ENCODE measurements around the gene SLC39A9. TPM values are rescaled to one million over a fixed set of nuclear protein-coding genes. Genes with fewer than 3 reads are reported as not detected.
"Not testable (repeated sequence)": the region's sequence is repeated elsewhere in the genome, so short reads cannot be mapped to it uniquely, and the experiment has no call there.

The SLC39A9 gene
- total RNA-seq, 1 donor from 2014 or later = 16.2 TPM

DNA sequence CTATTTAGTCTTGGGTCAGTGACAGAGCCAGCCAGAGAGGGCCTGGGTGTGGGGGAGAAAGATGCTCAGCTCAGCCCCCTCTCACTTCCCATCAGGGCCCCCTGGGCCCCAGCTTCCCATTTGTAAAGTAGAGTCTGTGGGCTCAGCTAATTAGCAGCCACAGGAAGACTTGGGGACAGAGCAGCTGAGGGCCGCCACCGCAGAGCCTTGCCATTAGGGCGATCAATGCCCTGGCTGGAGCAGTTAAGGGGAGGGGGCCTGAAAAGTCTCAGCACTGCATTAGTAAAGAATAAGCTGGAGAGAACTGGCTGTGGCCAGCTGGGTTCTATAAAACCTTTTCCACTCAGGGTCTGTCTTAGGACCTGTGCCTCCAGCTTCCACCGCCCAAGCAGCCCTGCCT lies 88.7 kb downstream of the SLC39A9 start:
- no peak for DNase-seq
- no peak for ATAC-seq (ENCODE audit: poor library complexity)
- intact Hi-C loops (cut with DNase I) = no loop called here

DNA sequence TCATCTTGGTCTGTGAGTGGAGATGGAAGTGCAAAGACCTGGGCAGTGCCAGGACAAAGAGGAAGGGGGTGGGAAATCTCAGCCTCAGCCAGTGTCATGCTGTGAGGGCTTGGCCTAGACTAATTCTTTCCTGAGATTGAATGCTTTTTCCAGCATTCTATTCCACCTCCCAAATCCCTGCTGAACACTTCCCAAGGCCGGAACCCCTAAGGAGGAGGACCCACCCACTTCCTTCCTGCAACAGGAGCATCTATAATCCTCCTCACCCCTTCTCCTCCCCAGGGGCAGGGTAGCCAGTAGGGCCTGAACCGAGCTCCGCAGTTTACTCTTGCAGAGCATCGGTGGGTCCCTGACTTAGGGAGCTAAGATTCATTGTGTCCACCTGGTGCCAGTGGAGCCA lies 89.3 kb downstream of the SLC39A9 start:
- ATAC-seq (ENCODE audit: poor library complexity) (no peak), DNase-seq (no peak)
- intact Hi-C loops (cut with DNase I) = no loop called here

DNA sequence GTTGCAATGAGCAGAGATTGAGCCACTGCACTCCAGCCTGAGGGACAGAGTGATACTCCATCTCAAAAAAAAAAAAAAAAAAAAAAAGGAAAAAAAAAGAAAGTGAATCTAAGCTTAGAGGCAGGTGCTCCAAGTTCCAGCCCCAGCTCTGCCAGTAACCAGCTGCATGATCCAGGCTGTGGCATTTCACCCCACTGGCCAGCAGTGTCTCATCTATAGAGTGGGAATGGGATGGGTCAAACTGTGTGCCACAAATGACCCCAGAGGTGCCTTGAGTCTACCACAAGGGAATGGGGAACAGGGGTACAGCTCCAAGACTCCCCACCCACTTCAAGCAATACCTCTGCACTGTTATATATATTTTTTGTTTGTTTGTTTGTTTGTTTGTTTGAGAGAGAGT lies 91.0 kb downstream of the SLC39A9 start:
- DNase-seq (no peak), ATAC-seq (ENCODE audit: poor library complexity) (no peak)
- intact Hi-C loops (cut with DNase I) = no loop called here

DNA sequence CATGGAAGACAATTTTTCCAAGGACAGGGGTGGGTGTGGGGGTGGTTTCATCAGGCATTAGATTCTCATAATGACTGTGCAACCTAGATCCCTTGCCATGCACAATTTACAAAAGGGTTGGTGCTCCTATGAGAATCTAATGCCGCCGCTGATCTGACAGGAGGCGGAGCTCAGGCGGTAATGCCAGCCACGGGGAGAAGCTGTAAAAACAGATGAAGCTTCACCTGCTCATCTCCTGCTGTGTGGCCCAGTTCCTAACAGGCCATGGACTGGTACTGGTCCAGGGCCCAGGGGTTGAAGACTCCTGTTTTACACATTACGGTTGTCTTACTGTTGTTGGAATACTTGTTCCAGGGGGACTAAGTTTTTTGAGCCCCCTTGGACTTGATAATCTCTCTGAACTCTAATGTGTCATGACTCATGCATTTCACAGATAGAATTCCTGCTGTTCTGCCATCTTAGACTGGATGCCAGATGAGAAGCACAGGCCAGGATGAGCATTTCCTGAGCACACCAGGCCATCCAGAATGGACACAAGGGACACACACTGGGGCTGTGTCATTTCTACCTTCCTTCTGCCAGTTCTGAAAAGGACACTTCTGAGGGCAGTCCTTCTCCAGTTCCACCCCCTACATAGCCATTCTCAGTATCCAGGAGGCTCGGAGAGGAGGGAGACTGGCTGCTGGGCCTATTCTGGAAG lies 91.9 kb downstream of the SLC39A9 start:
- no peak for DNase-seq
- no peak for ATAC-seq (ENCODE audit: poor library complexity)
- intact Hi-C loops (cut with DNase I) = no loop called here

DNA sequence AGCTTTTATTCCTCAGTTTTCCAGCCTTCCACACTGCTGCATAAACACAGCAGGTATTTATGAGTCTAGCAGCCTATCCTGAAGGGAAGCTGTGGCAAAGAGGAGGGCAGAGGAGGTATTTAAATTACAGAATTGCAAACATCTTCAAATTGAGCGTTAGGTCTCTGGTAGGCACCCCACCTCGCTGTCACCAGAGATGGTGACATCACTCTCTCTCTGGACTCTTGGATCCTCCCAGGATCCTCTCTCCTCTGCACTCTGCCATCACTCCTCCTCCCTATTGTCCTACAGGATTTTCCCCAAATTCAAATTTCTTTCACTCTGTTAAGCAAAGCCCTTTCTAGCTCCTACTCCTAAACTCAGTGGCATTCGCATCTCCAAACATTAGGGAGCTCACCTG lies 92.7 kb downstream of the SLC39A9 start:
- DNase-seq (no peak), ATAC-seq (ENCODE audit: poor library complexity) (no peak)
- intact Hi-C loops (cut with DNase I) = no loop called here

DNA sequence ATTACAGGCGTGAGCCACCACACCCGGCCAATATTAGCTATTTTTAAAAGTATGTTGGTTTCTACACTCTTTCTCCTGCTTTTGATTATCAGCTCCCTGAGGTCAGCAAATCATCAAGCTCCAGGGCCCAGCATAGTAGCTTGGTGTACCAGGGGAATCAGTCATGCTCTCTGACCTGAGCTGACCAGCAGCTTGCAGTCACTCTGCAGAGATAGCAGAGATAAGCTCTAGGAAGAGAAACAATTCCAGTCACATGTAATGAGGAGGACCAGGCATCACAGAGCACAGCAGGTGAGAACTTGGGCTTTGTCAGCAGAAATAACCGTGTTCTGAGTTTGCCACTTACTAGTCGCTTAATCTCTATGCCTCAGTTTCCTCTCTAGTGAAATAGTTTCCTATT lies 94.5 kb downstream of the SLC39A9 start:
- no peak for DNase-seq
- ATAC-seq (ENCODE audit: poor library complexity) = no peak
- intact Hi-C loops (cut with DNase I) = no loop called here

DNA sequence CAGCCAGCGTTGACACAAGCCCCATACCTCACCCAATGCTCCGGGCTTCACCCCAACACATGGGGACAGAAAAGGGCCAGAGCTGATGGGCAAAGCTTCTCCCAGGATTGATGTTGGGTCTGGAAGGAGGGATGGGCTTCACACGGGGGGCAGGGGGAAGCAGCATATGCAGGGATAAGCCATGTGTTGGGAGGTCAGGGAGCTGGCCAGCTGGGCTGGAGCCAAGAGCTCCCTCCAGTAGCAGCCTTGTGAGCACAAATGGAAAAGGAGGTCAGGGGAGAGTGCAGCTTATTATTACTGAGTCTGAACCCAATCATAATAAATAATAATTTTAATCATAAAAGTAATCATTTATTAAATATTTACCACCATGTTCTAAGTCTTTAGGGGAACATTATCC lies 95.3 kb downstream of the SLC39A9 start:
- intact Hi-C loops (cut with DNase I) = no loop called here
- DNase-seq = peak; percentile 13
- no peak for ATAC-seq (ENCODE audit: poor library complexity)

DNA sequence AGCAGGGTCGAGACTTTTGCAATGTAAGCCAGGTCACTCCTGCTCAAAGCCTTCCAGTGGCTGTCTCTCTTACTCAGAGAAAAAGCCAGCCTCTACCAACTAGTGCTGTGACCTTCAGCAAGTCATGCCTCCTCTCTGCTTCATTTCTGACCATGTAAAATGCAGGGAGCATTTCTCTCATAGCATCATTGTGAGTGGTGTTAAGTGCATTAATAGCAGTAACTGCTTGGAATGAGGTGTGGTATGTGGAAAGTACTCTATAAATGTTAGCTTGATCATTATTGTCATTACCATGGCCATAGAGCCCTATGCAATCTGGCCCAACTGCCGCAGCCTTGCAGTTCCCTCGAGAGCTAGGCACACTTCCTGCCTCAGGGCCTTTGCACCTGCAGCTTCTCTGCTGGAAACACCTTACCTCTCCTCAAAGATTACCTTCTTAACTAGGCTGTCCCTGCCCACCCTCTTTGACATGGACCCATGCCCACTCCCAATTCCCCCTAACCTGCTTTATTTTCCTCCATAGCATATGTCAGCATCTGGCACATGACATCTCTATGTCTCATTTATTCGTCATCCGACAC lies 96.9 kb downstream of the SLC39A9 start:
- ATAC-seq (ENCODE audit: poor library complexity) (no peak), DNase-seq (no peak)
- intact Hi-C loops (cut with DNase I) = no loop called here

DNA sequence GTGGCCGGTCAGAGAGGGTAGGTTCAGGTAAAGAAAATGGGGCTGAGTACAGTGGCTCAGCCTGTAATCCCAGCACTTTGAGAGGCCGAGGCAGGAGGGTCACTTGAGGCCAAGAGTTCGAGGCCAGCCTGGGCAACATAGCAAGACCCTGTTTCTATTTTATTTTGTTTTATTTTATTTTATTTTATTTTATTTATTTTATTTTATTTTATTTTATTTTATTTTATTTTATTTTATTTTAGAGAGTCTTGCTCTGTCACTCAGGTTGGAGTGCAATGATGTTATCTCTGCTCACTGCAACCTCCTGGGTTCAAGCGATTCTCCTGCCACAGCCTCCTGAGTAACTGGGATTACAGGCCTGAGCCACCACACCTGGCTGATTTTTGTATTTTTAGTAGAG lies 99.4 kb downstream of the SLC39A9 start:
- intact Hi-C loops (cut with DNase I); DNase-seq; ATAC-seq (ENCODE audit: poor library complexity): not testable (repeated sequence)

DNA sequence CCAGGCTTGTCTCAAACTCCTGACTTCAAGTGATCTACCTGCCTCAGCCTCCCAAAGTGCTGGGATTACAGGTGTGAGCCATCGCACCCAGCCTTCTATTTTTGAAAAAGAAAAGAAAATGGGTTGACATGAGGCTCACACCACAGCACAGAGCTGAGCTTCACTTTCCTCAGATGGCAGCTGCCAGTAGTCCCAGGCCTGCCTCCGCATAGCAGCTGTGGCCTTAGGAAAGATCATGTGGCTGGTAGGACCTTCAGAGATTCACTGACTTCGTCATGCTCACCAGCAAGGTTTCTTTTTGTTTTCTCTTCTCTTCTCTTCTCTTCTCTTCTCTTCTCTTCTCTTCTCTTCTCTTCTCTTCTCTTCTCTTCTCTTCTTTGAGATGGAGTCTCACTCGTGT lies 99.8 kb downstream of the SLC39A9 start:
- intact Hi-C loops (cut with DNase I); DNase-seq; ATAC-seq (ENCODE audit: poor library complexity): not testable (repeated sequence)

DNA sequence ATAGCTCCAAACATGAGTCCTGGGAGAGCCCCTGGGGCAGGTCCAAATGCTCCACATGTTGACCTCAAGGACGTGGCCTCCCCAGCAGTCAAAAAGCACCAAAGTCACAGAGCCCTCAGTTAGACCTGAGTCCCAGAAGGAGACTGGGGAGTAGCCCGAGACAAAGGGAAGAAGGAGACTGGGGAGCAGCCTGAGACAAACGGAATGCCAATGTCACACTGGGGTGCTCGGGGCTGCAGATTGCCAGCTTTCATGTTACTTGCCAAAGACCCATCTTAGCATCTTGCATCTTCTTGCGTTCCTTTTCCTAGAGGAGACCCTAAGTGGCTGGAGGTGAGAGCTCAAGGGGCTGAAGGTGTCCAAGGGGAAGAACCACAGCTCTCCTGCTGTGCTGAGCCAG lies 100.9 kb downstream of the SLC39A9 start:
- DNase-seq (no peak), ATAC-seq (ENCODE audit: poor library complexity) (no peak)
- intact Hi-C loops (cut with DNase I) = no loop called here

DNA sequence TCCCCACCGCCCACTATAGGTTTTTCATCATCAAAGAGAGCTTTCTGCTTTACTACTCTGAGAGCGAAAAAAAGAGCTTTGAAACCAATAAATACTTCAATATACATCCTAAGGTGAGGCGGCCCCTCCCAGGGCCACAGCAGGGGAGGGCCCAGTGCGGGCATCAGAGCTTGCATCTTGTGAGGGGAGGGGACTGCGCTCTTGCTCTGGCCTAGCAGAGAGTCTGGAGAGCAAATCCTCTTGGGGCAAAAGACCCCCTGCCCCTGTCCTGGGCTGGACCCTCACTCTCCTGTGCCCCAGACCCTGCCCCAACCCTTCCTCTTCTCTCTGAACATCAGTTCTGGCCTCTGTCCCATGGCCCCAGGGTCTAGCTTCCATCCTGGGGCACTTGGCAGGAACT lies 101.6 kb downstream of the SLC39A9 start:
- DNase-seq (no peak), ATAC-seq (ENCODE audit: poor library complexity) (no peak)
- intact Hi-C loops (cut with DNase I) = no loop called here

DNA sequence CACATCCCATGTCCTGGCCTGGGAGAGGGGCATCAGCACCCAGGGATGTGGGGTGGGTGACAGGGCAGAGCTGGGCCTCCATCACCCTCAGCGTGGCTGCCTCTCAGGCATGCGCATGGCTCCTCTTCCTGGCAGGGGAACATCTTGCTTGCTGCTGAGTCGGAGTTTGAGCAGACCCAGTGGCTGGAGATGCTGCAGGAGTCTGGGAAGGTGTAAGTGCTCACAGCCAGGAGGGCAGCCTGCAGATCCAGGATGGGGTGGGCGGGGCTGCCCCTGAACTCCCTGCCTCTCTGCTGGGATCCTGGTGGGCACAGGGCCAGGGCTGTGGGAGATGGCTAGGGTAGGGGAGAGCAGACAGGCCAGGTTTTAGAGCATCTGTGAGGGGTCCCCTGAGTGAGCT lies 102.2 kb downstream of the SLC39A9 start:
- intact Hi-C loops (cut with DNase I) = no loop called here
- ATAC-seq (ENCODE audit: poor library complexity) = peak; percentile 24
- DNase-seq = no peak

DNA sequence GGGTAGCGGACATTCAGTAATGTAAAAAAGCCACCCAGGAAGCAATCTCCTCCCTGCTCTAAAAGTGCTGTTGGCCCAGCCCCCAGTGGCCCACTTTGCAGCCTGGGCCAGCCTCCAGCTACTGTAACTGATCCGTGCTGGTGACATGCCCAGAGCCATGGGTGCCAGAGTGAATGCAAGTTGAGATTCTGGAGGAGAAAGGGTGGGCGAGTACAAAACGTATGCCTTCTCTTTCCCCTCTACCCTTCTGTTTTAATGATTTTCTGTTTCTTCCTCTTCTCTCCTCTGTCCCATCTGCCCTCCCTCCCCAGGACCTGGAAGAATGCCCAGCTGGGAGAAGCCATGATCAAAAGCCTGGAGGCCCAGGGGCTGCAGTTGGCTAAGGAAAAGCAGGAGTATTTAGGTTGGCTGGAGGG lies 102.9 kb downstream of the SLC39A9 start:
- ATAC-seq (ENCODE audit: poor library complexity) (peak; percentile 89), DNase-seq (peak; percentile 79)
- intact Hi-C loops (cut with DNase I) = no loop called here

DNA sequence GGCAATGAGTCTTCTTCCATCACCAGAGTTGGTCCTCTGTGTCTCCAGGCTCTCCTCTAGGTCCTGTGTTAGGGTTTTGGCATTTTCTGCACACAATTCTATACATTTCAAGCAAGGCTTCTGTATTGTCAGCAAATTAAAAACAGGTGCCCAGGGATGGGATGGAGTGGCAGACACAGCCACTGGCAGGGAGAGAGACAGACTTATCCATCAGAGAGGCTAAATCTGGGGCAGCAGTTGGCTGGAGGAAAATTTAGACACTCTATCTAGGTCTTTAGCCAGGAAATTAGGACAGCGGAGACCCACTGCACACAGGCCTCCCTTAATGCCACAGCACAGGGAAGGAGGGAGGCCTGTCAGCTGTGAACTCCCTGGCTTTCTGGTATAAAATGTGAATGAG lies 106.3 kb downstream of the SLC39A9 start:
- ATAC-seq (ENCODE audit: poor library complexity) = no peak
- no peak for DNase-seq
- intact Hi-C loops (cut with DNase I) = no loop called here

DNA sequence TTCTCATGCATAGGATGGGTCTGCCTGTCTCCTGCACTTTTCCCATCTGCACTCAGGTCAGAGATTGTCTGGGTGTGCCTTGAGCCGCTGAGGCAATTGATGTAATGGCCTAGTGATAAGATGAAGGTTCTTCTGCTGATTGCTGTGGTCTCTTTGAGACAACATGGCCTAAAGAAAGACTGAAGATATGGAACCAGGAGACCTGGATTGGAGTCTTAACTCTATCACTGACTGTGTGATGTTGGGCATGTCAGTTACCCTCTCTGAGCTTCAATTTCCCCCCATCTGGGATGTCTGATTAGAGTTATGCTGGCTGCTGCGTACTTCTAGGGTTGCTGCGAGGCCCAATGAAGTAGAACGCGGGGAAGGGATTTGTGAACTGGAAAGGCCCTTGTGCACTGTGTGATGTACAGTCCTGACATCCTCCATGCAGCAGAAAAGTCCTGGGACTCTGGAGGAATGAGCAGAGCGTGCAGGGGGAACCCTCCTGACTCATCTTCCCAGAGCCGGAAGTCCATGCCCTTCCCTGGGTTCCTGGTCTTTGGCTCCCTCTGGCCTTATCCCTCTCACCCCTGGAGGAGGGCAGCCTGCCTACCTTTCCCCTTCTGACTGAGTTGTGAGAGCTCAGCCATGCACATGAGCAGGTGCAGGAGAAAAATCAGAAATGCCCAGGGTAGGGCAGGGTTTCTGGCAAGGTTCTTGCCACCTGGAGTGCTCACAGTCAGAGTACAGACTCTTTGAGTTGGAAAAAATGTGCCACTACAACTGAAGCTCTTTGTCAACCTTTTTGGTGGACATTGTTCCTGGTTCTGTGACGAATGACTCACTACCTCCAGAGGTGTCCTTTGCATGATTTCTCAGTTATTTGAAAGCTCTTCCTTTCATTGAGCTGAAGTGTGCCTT lies 107.1 kb downstream of the SLC39A9 start:
- ATAC-seq (ENCODE audit: poor library complexity) (no peak), DNase-seq (no peak)
- intact Hi-C loops (cut with DNase I) = no loop called here

DNA sequence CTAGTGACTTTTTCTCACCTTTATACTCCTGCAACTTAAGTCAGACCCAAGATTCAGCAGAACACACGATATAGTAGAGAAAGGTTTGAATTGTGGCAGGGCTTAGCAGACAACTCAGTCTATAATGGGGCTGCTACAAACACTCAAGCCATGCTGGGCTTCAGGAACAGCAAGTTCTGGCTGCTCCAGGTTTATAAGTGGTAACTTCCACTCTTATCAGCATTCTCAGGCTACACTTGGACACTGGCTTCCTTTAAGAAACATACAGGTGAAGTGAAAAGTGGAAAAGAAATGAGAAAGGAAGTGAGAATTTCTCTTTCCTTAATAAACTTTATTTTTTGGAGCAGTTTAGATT lies 107.7 kb downstream of the SLC39A9 start:
- ATAC-seq (ENCODE audit: poor library complexity) (no peak), DNase-seq (no peak)
- intact Hi-C loops (cut with DNase I) = no loop called here

All from Right ventricle myocardium superior (tissue), 1 donor.